ENCODE measurements around the gene LRRC61.

LRRC61 gene

GRCh38 chr7:150332852-150333635 is 9.9 kb downstream of the LRRC61 start:
- no peak for DNase-seq (ENCODE audit: low spot score)

DNA sequence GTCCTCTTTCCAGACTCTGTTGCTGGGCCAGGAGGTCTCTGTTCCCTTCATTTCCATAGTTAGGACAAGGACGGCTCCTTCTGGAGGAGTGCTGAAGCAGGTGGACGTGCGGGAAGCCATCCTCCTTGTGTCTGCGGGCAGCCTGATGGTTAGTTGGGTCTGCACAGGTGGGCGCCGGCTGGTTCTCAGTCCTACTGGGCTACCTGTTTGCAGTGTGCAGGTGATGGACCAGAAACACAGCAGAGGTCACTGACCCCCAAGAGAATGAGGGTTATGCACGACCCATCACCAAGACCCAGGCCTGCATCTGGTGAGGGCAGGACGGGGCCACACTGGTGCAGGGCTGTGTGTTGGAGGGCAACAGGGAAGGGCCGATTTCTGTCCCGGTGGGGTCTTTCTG is 10.5 kb downstream of the LRRC61 start:
- DNase-seq (ENCODE audit: low spot score) = no peak

DNA sequence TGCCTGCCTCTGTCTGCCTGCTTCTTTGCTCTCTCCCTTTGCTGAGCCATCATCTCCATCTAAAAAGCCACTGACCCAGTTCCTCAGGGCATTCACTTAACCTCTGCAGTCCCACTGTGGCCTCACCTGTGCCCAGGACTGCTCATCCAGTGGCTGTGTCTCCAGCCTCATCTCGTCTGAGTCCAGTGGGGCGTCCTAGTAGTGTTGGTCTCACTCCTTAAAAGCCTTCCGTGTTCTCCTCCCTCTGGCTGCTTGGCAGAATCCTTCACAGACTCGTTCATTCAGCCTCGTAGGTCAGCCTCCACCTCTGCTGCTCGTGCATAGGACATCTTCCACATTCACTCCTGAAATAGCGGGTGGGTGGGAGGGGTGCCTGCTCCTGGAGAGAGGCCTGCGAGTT is 11.0 kb downstream of the LRRC61 start:
- no peak for DNase-seq (ENCODE audit: low spot score)

- no peak for DNase-seq (ENCODE audit: low spot score)
Observed at GRCh38 chr7:150335108-150335773, 12.1 kb downstream of the LRRC61 start.

DNA sequence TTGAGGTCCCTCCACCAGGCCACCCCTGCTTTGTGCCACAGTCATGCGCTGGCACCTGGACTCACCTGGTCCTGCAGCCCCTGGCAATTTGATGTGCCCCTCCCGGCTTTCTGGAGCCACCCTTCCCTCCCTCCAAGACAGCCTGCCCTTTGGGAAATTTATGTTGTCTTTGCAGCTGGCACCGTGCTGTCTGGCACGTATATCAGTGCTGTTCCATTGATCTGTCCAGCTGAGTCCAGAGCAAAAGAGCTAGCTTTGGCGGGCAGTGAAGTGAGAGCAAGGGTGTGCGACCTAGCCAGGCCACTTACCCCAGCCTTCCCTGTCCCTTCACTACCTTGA is 12.6 kb downstream of the LRRC61 start:
- no peak for DNase-seq (ENCODE audit: low spot score)

- DNase-seq (ENCODE audit: low spot score) = no peak
Observed at GRCh38 chr7:150336746-150337145, 13.6 kb downstream of the LRRC61 start.

DNA sequence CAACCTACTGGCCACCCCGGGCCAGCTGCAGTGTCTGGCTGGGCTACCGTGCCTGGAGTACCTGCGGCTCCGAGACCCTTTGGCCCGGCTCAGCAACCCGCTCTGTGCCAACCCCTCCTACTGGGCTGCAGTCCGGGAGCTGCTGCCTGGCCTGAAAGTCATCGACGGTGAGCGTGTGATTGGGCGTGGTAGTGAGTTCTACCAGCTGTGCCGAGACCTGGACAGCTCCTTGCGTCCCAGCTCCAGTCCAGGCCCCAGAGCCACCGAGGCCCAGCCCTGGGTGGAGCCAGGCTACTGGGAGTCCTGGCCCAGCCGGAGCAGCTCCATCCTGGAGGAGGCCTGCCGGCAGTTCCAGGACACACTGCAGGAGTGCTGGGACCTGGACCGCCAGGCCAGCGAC is 14.0 kb downstream of the LRRC61 start:
- DNase-seq (ENCODE audit: low spot score) = no peak

- DNase-seq (ENCODE audit: low spot score) = no peak
Observed at GRCh38 chr7:150337659-150338081, 14.5 kb downstream of the LRRC61 start.

- DNase-seq (ENCODE audit: low spot score) = no peak
Observed at GRCh38 chr7:150338166-150338829, 15.1 kb downstream of the LRRC61 start.

- no peak for DNase-seq (ENCODE audit: low spot score)
Observed at GRCh38 chr7:150339409-150339809, 16.3 kb downstream of the LRRC61 start.

- DNase-seq (ENCODE audit: low spot score) = no peak
Observed at GRCh38 chr7:150340024-150340749, 17.0 kb downstream of the LRRC61 start.

GRCh38 chr7:150340875-150341262 is 17.7 kb downstream of the LRRC61 start:
- no peak for DNase-seq (ENCODE audit: low spot score)

GRCh38 chr7:150341263-150342120 is 18.3 kb downstream of the LRRC61 start, which contains the start of gene RARRES2:
Gene RARRES2, minus strand, starts transcription at chr7:150341629. Its CDS starts 1,020 bp downstream, at chr7:150340609.
- no peak for DNase-seq (ENCODE audit: low spot score)

DNA sequence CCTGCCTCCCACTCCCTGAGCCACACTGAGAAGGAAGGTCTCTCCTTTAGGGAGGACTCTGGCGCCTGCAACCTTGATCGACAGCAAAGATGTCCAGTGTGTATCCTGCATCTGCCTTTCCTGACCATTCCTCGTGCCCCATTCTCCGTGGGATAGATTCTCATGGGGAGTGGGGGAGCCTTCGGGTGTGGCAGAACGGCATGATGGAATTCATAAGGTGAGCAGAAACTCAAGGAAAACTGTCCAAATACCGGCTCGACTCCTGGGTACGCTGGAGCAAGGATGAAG is 18.9 kb downstream of the LRRC61 start:
- no peak for DNase-seq (ENCODE audit: low spot score)

GRCh38 chr7:150343225-150343624 is 20.1 kb downstream of the LRRC61 start:
- no peak for DNase-seq (ENCODE audit: low spot score)

DNA sequence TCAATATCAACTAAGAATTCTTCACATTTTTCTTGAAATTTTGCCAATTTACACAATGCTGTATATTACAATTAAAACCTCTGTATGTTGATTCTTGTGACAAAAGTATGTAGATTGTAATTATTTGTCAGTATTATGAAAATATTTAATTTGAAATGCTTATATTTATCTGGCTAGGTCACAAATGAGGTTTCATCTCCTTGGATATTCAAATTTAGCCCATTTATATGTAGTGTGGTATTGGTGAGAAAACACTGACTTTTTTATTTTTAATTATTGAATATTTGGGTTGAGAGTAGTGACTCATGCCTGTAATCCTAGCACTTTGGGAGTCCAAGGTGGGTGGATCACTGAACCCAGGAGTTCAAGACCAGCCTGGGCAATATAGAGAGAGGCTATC is 21.1 kb downstream of the LRRC61 start:
- no peak for DNase-seq (ENCODE audit: low spot score)

- no peak for DNase-seq (ENCODE audit: low spot score)
Observed at GRCh38 chr7:150345012-150345411, 21.9 kb downstream of the LRRC61 start.

DNA sequence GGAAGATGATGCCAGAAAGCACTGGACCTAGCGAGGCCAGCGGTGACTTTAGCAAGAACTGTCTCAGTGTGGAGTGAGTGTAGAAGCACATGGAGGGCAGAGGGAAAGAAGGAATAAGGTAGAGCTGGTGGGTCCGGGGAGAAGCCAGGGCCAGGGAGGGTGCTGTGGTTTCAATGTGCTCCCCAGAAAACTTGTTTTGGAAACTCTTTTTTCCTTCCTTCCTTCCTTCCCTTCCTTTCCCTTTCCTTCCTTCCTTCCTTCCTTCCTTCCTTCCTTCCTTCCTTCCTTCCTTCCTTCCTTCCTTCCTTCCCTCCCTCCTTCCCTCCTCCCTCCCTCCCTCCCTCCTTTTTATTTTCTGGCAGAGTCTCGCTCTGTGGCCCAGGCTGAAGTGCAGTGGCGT is 23.8 kb downstream of the LRRC61 start:
- DNase-seq (ENCODE audit: low spot score) = no peak

DNA sequence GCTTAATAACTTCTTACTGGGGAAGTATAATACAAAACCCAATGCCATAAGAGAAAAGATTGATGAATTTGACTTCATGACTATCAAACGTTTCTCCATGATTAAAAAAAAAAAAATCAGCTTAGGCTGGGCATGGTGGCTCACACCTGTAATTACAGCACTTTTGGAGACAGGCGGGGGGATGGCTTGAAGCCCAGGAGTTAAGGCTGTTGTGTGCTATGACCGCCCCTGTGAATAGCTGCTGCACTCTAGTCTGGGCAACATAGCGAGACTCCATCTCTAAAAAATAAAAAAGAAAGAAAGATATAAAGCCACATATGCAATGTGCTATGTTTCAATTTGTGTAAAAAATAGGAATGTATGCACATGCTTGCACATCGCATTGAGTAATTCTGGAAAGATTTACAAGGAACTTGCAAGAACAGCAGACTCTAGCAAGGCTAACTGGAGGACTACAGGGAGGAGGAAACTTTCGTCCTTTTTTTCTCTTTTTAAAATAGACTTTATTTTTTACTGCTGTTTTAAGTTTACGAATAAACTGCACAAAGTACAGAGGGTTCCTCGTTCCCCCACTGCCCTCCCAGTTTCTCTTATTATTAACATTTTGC is 28.5 kb downstream of the LRRC61 start:
- DNase-seq (ENCODE audit: low spot score) = no peak

GRCh38 chr7:150355666-150356059 is 32.5 kb downstream of the LRRC61 start:
- DNase-seq (ENCODE audit: low spot score) = no peak

DNA sequence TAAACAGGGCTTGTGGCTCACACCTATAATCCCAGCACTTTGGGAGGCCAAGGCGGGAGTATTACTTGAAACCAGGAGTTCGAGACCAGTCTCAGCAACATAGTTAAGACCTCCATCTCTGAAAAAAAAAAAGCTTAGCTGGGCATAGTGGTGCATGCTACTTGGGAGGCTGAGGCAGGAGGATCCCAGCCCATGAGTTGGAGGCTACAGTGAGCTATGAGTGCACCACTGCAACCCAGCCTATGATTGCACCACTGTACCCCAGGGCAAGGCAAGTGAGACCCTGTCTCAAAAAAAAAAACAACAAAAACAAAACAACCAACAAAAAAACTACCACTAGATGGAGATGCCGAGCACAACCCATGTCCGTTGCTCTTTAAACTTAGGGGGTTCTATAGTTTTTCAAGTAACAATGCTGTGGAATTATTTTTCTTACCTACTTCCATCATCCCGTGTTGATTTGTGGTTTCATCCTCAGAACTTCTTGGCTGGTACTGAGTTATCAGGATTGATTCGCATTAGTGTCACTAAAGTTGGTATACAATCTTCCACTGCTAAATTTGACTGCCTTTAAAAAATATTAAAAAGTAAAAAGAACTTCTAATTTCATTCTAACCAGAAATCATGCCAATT is 33.2 kb downstream of the LRRC61 start:
- DNase-seq (ENCODE audit: low spot score) = peak; percentile 61
